Heart right ventricle (tissue), 16 donors: Measurements from ENCODE around the gene STK4. TPM values are rescaled to one million over a fixed set of nuclear protein-coding genes. Genes with fewer than 3 reads are reported as not detected.

ENCODE experiments used
- ATAC-seq, 8 donors: fragments of 200-7000 bp; cut with Tn5 transposase; one replicate each; pipeline ENCODE4 v1.9.1; 2020; ENCODE audit warnings: mild to moderate bottlenecking in 8 of 8, moderate library complexity in 8 of 8, moderate number of reproducible peaks in 1 of 8
- DNase-seq, 2 donors: peaks; one replicate each; pipeline ENCODE4 v3.0.0-alpha.2; 2020
- H3K27ac ChIP-seq, 10 donors: fragments of 200-600 bp; sonication (generic) in 2 of 10; one replicate each; pipeline versions ENCODE4 v1.5.0 to v1.8.0; 2020 to 2022; ENCODE audit warnings: mild to moderate bottlenecking in 3 of 10
- H3K27me3 ChIP-seq, 7 donors: fragments of 200-600 bp; one replicate each; pipeline ENCODE4 v1.8.0; 2021 to 2022; ENCODE audit warnings: mild to moderate bottlenecking in 2 of 7
- H3K36me3 ChIP-seq, 9 donors: fragments of 200-600 bp; sonication (generic) in 1 of 9; one replicate each; pipeline versions ENCODE4 v1.5.0 to v1.8.0; 2020 to 2022; ENCODE audit warnings: mild to moderate bottlenecking in 2 of 9
- H3K4me1 ChIP-seq, 9 donors: fragments of 200-600 bp; sonication (generic) in 1 of 9; one replicate each; pipeline versions ENCODE4 v1.5.0 to v1.8.0; 2020 to 2022; ENCODE audit warnings: mild to moderate bottlenecking in 4 of 9
- H3K4me3 ChIP-seq, 10 donors: fragments of 200-600 bp; sonication (generic) in 2 of 10; one replicate each; pipeline versions ENCODE4 v1.5.0 to v1.8.0; 2020 to 2022; ENCODE audit warnings: mild to moderate bottlenecking in 7 of 10, moderate library complexity in 2 of 10
- H3K9me3 ChIP-seq, 11 donors: fragments of 200-600 bp in 10 of 11; sonication (generic) in 2 of 11; one replicate each; pipeline versions ENCODE4 v1.5.0 to v1.8.0; 2013 to 2022; ENCODE audit warnings: mild to moderate bottlenecking in 2 of 11, control low read depth in 1 of 11, moderate library complexity in 1 of 11
- CTCF ChIP-seq, 9 donors: fragments of 200-600 bp; sonication (generic) in 2 of 9; IDR thresholded peaks; one replicate each; pipeline versions ENCODE4 v1.5.0 to v1.8.0; 2021 to 2022; ENCODE audit warnings: antibody characterized with exemption in 9 of 9, mild to moderate bottlenecking in 5 of 9, moderate library complexity in 1 of 9
- WGBS, 2 donors: extraction: QIAGEN DNeasy Blood & Tissue Kit; methylation state at CpG; one replicate each; pipeline ENCODE4 v1.1.7; 2013; ENCODE audit warnings: inconsistent platforms in 1 of 2; 5-methylcytosine and 5-hydroxymethylcytosine counted together
- intact Hi-C, 10 donors: fragments of 100-400 bp; cut with DNase I; formaldehyde crosslinking; loops; one replicate each; pipeline versions ENCODE4 v1.11.1 to v1.14.2; 2022
- polyA plus RNA-seq, 2 donors: library from polyadenylated mRNA; stranded (reverse); fragments of 200-250 nt; gene quantifications; one replicate each; pipeline ENCODE4 v1.2.3, GENCODE V29; 2013
- total RNA-seq, 10 donors: library from RNA; stranded (reverse); fragmentation: NEBNext Ultra II Directional in 3 of 10; extraction: Animal tissue kit (Norgen Biotek cat#: 25700) in 3 of 10; gene quantifications; one replicate each; pipeline versions ENCODE4 v1.2.1 to v1.2.4, GENCODE V29; 2021 to 2023
- donor health status: Arrhythmogenic right ventricular cardiomyopathy.
- donor health status: ischemic (EF 13 %, LVEDD 7.1; RV severe dilation, severe dysfunction).
- donor health status: healthy with polysubstance abuse.
- donor health status: DM: no; HTN: yes; CAD: no.
- donor health status: DM: no; HTN: no; CAD: no.
- donor health status: ischemic (EF 25% LVEDD 6.9; RV normal size, moderate dysfunction).
- donor health status: ischemic (EF 25% LVEDD 5.7; RV mildly dilated, moderate dysfunction).
- donor health status: healthy.
- donor health status: DM: yes; HTN: yes; CAD: no.
- donor health status: Ischemic cardiomyopathy.
- donor health status: ischemic (EF 35%, LVEDD 5.7; RV mildly dilated, moderate dysfunction).
- donor health status: nonischemic (EF 11% LVEDD 7.7; RV severe dilation, severe dysfunction).
- donor health status: DM: yes; HTN: yes; CAD: no.
- donor health status: PGD.
- donor health status: ischemic (EF 29% LVEDD 5.4; RV normal size, mild dysfunction).
- donor health status: nonischemic (EF 23%, LVEDD 6.1; RV moderate dilation, normal function).

The STK4 gene
- total and polyA plus RNA-seq, 12 donors: 3.7 to 18.1 (median 8.1) TPM

- Histone ChIP-seq H3K9me3 (peaks cover 0 to 4% (median 0%) of the 10 kb centered on the region in 11 donors), H3K27ac (no peak overlapping the region), H3K27me3 (peaks cover 0 to 66% (median 31%) of the 10 kb centered on the region in 7 donors), H3K36me3 (no peaks in the 10 kb centered on the region), H3K4me1 (no peaks in the 10 kb centered on the region), H3K4me3 (no peak overlapping the region)
- TF ChIP-seq CTCF (IDR thresholded peaks at IDR 0.05): no peak
- no peak for ATAC-seq
- intact Hi-C loops: no loop called here
- no peak for DNase-seq
- 61 to 65% methylated on average over 4 of the region's 4 CpGs for WGBS, 2 donors
These were observed 151.3 kb downstream of the STK4 start for GRCh38 chr20:45117581-45117980.

- Histone ChIP-seq H3K27ac (no peak overlapping the region), H3K9me3 (peaks cover 0 to 4% (median 0%) of the 10 kb centered on the region in 11 donors), H3K36me3 (no peaks in the 10 kb centered on the region), H3K27me3 (peaks cover 0 to 64% (median 34%) of the 10 kb centered on the region in 7 donors), H3K4me3 (no peak overlapping the region), H3K4me1 (no peaks in the 10 kb centered on the region)
- DNase-seq: no peak
- no peak for TF ChIP-seq CTCF (IDR thresholded peaks at IDR 0.05)
- 80 to 83% methylated on average over 2 of the region's 2 CpGs for WGBS, 2 donors
- intact Hi-C loops: no loop called here
- no peak for ATAC-seq
These were observed 151.7 kb downstream of the STK4 start for GRCh38 chr20:45118028-45118427.

GRCh38 chr20:45119556-45120266 lies 153.4 kb downstream of the STK4 start:
- ATAC-seq: no peak
- H3K27ac ChIP-seq: no peak overlapping the region
- H3K4me1 ChIP-seq: no peaks in the 10 kb centered on the region
- peaks cover 0 to 72% (median 44%) of the 10 kb centered on the region in 7 donors for H3K27me3 ChIP-seq
- intact Hi-C loops: no loop called here
- no peak for DNase-seq
- WGBS, 2 donors: 79 to 83% methylated on average over 2 of the region's 2 CpGs
- H3K9me3 ChIP-seq: peaks cover 0 to 4% (median 0%) of the 10 kb centered on the region in 11 donors
- no peaks in the 10 kb centered on the region for H3K36me3 ChIP-seq
- TF ChIP-seq CTCF (IDR thresholded peaks at IDR 0.05): no peak
- H3K4me3 ChIP-seq: no peak overlapping the region

- Histone ChIP-seq H3K9me3 (peaks cover 0 to 4% (median 0%) of the 10 kb centered on the region in 11 donors), H3K36me3 (no peaks in the 10 kb centered on the region), H3K4me1 (no peaks in the 10 kb centered on the region), H3K4me3 (no peak overlapping the region), H3K27ac (no peak overlapping the region), H3K27me3 (peaks cover 0 to 72% (median 44%) of the 10 kb centered on the region in 7 donors)
- ATAC-seq (no peak), DNase-seq (no peak)
- WGBS, 2 donors: 92 to 96% methylated on average over 2 of the region's 2 CpGs
- intact Hi-C loops: no loop called here
- no peak for TF ChIP-seq CTCF (IDR thresholded peaks at IDR 0.05)
These were observed 155.1 kb downstream of the STK4 start for GRCh38 chr20:45121388-45121787.
